Left lung (tissue), 10 donors: Measurements from ENCODE around the gene CACNA1C. TPM values are rescaled to one million over a fixed set of nuclear protein-coding genes. Genes with fewer than 3 reads are reported as not detected.

Experiments
- ATAC-seq: fragments of 200-7000 bp; cut with Tn5 transposase; one replicate; pipeline ENCODE4 v1.9.1; 2020; ENCODE audit warnings: moderate library complexity
- DNase-seq, 4 donors: peaks; one replicate each; pipeline ENCODE4 v3.0.0-alpha.2; 2013 to 2020
- H3K27ac ChIP-seq, 2 donors: fragments of 200-600 bp; sonication (generic) in 1 of 2; one replicate each; pipeline versions ENCODE4 v1.5.0 to v1.8.0; 2020 to 2021
- H3K27me3 ChIP-seq, 2 donors: fragments of 200-600 bp; sonication (generic) in 1 of 2; one replicate each; pipeline versions ENCODE4 v1.5.0 to v1.8.0; 2020 to 2021
- H3K36me3 ChIP-seq, 2 donors: fragments of 200-600 bp; sonication (generic) in 1 of 2; one replicate each; pipeline versions ENCODE4 v1.5.0 to v1.8.0; 2020 to 2021
- H3K4me1 ChIP-seq, 2 donors: fragments of 200-600 bp; one replicate each; pipeline ENCODE4 v1.8.0; 2021
- H3K4me3 ChIP-seq, 2 donors: fragments of 200-600 bp; sonication (generic) in 1 of 2; one replicate each; pipeline versions ENCODE4 v1.5.0 to v1.8.0; 2020 to 2021; ENCODE audit warnings: mild to moderate bottlenecking in 1 of 2
- H3K9me3 ChIP-seq, 2 donors: fragments of 200-600 bp; sonication (generic) in 1 of 2; one replicate each; pipeline versions ENCODE4 v1.5.0 to v1.8.0; 2020 to 2021
- intact Hi-C, 2 donors: fragments of 100-400 bp; cut with DNase I; formaldehyde crosslinking; loops; one replicate each; pipeline versions ENCODE4 v1.11.2 to v1.14.2; 2022
- polyA plus RNA-seq, 6 donors: library from polyadenylated mRNA; unstranded; fragments of 120-200 nt; gene quantifications; one replicate each; pipeline ENCODE4 v1.2.1, GENCODE V29; 2013; ENCODE audit not compliant: insufficient read length in 6 of 6
- total RNA-seq, 2 donors: library from RNA; stranded (reverse); fragmentation: NEBNext Ultra II Directional; extraction: Animal tissue kit (Norgen Biotek cat#: 25700); gene quantifications; one replicate each; pipeline ENCODE4 v1.2.1, GENCODE V29; 2021
- TF ChIP-seq, protein P1 (sequence below), 2 donors: fragments of 200-600 bp; sonication (generic) in 1 of 2; IDR thresholded peaks; one replicate each; pipeline versions ENCODE4 v1.5.0 to v1.8.0; 2021; ENCODE audit warnings: antibody characterized with exemption in 2 of 2
- donor health status: DM: no; HTN: yes; CAD: no.
- donor health status: DM: no; HTN: no; CAD: no.

The CACNA1C gene
- total and polyA plus RNA-seq, 8 donors: 11.9 to 21.9 (median 14.2) TPM

DNA sequence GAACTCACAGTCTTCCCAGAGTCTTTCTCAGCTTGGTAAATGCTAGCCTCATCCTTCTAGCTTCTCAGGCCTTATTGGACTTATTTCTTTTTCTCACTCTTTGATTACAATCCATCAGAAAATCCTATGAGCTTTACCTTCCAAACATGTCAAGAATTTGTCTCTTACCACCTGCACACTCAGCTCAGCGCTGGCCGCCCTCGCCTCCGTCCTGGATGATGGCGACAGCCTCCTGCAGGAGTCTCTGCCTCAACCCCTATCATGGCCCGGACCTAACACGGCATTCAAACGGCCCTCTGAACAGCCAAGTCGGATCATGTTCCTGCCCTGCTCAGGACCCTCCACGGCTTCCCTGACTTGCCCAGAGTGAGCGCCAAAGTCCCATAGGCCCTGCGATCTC lies 408.9 kb downstream of the CACNA1C start:
- ATAC-seq: no peak
- Histone ChIP-seq H3K36me3 (no peaks in the 10 kb centered on the region), H3K4me3 (no peak overlapping the region), H3K9me3 (no peaks in the 10 kb centered on the region), H3K27ac (no peak overlapping the region), H3K4me1 (no peaks in the 10 kb centered on the region), H3K27me3 (no peaks in the 10 kb centered on the region)
- DNase-seq: no peak
- TF ChIP-seq, protein P1, sequence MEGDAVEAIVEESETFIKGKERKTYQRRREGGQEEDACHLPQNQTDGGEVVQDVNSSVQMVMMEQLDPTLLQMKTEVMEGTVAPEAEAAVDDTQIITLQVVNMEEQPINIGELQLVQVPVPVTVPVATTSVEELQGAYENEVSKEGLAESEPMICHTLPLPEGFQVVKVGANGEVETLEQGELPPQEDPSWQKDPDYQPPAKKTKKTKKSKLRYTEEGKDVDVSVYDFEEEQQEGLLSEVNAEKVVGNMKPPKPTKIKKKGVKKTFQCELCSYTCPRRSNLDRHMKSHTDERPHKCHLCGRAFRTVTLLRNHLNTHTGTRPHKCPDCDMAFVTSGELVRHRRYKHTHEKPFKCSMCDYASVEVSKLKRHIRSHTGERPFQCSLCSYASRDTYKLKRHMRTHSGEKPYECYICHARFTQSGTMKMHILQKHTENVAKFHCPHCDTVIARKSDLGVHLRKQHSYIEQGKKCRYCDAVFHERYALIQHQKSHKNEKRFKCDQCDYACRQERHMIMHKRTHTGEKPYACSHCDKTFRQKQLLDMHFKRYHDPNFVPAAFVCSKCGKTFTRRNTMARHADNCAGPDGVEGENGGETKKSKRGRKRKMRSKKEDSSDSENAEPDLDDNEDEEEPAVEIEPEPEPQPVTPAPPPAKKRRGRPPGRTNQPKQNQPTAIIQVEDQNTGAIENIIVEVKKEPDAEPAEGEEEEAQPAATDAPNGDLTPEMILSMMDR (IDR thresholded peaks at IDR 0.05): no peak
- intact Hi-C loops: no loop called here

DNA sequence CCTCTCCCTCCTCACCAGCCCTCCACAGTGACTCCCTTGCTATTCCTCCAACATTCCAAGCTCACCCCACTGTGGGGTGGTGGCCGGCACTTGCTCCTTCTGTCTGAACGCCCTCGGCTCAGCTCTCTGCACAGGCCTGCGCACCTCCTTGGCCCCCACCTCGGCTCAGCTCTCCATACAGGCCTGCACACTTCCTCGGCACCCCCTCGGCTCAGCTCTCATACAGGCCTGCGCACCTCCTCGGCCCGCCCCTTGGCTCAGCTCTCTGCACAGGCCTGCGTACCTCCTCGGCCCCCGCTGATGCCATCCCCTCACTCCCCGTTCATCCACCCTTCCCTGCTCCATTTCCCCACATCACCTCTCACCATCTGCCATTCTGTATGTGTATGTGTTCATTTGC lies 409.3 kb downstream of the CACNA1C start:
- H3K4me3 ChIP-seq: no peak overlapping the region
- no peak for ATAC-seq
- no peak for DNase-seq

DNA sequence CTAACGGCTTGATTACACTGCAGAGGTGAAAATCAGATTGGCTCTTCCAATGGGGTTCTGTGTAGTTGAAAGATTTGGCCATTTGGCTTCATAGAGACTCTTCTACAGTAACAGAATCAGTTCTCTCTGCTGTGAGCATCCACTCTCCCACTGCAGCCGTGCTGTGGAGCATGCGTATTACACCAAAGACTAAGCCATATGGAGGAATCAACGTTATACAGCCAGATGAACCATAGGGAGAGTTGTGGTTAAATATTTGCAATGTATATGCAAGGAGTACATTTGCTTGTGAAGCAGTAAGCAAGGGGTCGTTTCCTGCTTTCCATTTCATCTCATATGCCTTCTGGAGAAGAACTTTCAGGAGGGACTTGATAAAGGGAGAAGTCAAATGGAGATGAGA lies 410.9 kb downstream of the CACNA1C start:
- Histone ChIP-seq H3K27me3 (no peaks in the 10 kb centered on the region), H3K27ac (no peak overlapping the region), H3K4me1 (no peaks in the 10 kb centered on the region), H3K9me3 (no peaks in the 10 kb centered on the region), H3K36me3 (no peaks in the 10 kb centered on the region), H3K4me3 (no peak overlapping the region)
- intact Hi-C loops: no loop called here
- TF ChIP-seq, protein P1 (IDR thresholded peaks at IDR 0.05): no peak
- DNase-seq (no peak), ATAC-seq (no peak)

More for the DNA sequence above, 409.3 kb downstream of the CACNA1C start:
- TF ChIP-seq, protein P1 (IDR thresholded peaks at IDR 0.05): no peak
- H3K27me3 ChIP-seq: no peaks in the 10 kb centered on the region
- H3K27ac ChIP-seq: no peak overlapping the region
- H3K36me3 ChIP-seq: no peaks in the 10 kb centered on the region
- intact Hi-C loops: no loop called here
- H3K9me3 ChIP-seq: no peaks in the 10 kb centered on the region
- no peaks in the 10 kb centered on the region for H3K4me1 ChIP-seq

DNA sequence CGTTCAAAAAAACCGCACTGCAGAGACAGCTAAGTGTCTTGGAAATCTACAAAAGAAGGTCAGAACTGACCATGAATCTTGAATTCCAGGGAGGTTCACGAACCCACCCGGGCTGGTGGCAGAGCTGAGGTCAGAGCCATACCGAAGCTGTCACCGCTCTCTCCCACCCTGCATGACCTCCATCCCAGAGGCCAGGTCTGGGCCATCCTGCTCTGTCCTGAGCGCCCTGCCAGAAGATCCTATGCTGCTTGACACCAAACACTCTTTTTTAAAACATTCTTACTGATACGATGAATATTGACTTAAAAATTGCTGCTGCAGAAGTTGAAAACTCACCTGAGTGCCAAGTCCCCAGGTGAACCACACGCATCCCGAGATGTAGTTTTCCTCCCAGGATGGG lies 412.9 kb downstream of the CACNA1C start:
- Histone ChIP-seq H3K4me3 (no peak overlapping the region), H3K9me3 (no peaks in the 10 kb centered on the region), H3K27ac (no peak overlapping the region), H3K4me1 (no peaks in the 10 kb centered on the region), H3K36me3 (no peaks in the 10 kb centered on the region), H3K27me3 (no peaks in the 10 kb centered on the region)
- TF ChIP-seq, protein P1 (IDR thresholded peaks at IDR 0.05): no peak
- ATAC-seq (no peak), DNase-seq (no peak)
- intact Hi-C loops: no loop called here

DNA sequence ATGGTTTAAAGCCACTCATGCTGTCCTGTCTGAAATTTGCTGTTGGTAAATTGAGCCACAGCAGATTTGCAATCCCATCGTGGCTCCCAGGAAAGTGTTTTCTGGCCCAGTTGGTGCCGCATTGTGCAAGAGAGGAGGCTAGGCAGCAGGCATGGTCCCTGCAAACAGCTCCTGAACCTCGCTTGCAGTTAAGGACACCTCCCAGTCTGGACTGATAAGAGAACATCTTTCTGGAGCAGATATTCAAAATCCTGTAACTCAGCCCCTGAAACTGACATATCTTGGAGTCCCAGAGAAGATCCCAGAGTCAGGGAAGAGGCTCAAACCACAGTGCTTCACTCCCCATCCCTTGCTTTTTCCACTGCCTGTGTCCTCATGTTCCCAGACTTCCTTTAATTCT lies 413.4 kb downstream of the CACNA1C start:
- intact Hi-C loops: no loop called here
- H3K4me3 ChIP-seq: no peak overlapping the region
- H3K27me3 ChIP-seq: no peaks in the 10 kb centered on the region
- no peak overlapping the region for H3K27ac ChIP-seq
- H3K9me3 ChIP-seq: no peaks in the 10 kb centered on the region
- no peaks in the 10 kb centered on the region for H3K4me1 ChIP-seq
- TF ChIP-seq, protein P1 (IDR thresholded peaks at IDR 0.05): no peak
- ATAC-seq (no peak), DNase-seq (no peak)
- H3K36me3 ChIP-seq: no peaks in the 10 kb centered on the region
